Smooth muscle cell (in vitro differentiated cells): ENCODE data around the gene FRG2. TPM values are rescaled to one million over a fixed set of nuclear protein-coding genes. Genes with fewer than 3 reads are reported as not detected.

ENCODE experiments used
- DNase-seq: peaks from one replicate; lab custom pipeline; 2025; ENCODE audit not compliant: unreplicated experiment; lab: John Stamatoyannopoulos, UW
- H2AFZ ChIP-seq: fragments of 200-600 bp; sonication (generic); 2 replicates; pipeline ENCODE4 v1.6.0; 2016; ENCODE audit warnings: antibody characterized with exemption, low read depth, mild to moderate bottlenecking
- H3F3A ChIP-seq: fragments of 200-600 bp; sonication (generic); 2 replicates; pipeline ENCODE4 v1.6.0; 2017; ENCODE audit warnings: antibody characterized with exemption, low read depth
- H3K27ac ChIP-seq: fragments of 200-600 bp; sonication (generic); 2 replicates; pipeline ENCODE4 v1.5.1; 2016; ENCODE audit warnings: low read depth, mild to moderate bottlenecking
- H3K27me3 ChIP-seq: fragments of 200-600 bp; sonication (generic); 2 replicates; pipeline ENCODE4 v1.6.1; 2016; ENCODE audit warnings: low read depth, mild to moderate bottlenecking
- H3K36me3 ChIP-seq: fragments of 200-600 bp; sonication (generic); 2 replicates; pipeline ENCODE4 v1.5.1; 2016; ENCODE audit warnings: low read depth
- H3K4me1 ChIP-seq: fragments of 200-600 bp; sonication (generic); 2 replicates; pipeline ENCODE4 v1.5.1; 2016; ENCODE audit warnings: low read depth
- H3K4me2 ChIP-seq: fragments of 200-600 bp; sonication (generic); 2 replicates; pipeline ENCODE4 v1.6.0; 2016; ENCODE audit warnings: mild to moderate bottlenecking
- H3K4me3 ChIP-seq: fragments of 200-600 bp; sonication (generic); 2 replicates; pipeline ENCODE4 v1.5.1; 2016; ENCODE audit warnings: mild to moderate bottlenecking
- H3K79me2 ChIP-seq: fragments of 200-600 bp; sonication (generic); 2 replicates; pipeline ENCODE4 v1.6.0; 2016; ENCODE audit warnings: low read depth, mild to moderate bottlenecking
- H3K9ac ChIP-seq: fragments of 200-600 bp; sonication (generic); 2 replicates; pipeline ENCODE4 v1.6.0; 2016; ENCODE audit warnings: low read depth
- H3K9me3 ChIP-seq: fragments of 200-600 bp; sonication (generic); replicated peaks from 2 replicates; pipeline ENCODE4 v1.5.1; 2016; ENCODE audit warnings: low read depth
- H4K20me1 ChIP-seq: fragments of 200-600 bp; sonication (generic); 2 replicates; pipeline ENCODE4 v1.6.0; 2016; ENCODE audit warnings: low read depth
- WGBS: methylation state at CpG from one replicate; pipeline ENCODE4 v1.1.7; 2016; ENCODE audit warnings: low lambda C conversion rate; 5-methylcytosine and 5-hydroxymethylcytosine counted together
- polyA plus RNA-seq: library from polyadenylated mRNA; unstranded; fragments of >200 nt; fragmentation: Nextera tagmentation; extraction: Ambion mirVana; gene quantifications from 2 replicates; pipeline ENCODE4 v1.2.1, GENCODE V29; 2016
- total RNA-seq: library from RNA; depleted of rRNA; stranded (reverse); fragments of >200 nt; gene quantifications from 2 replicates; pipeline ENCODE4 v1.2.3, GENCODE V29; 2014
- TF ChIP-seq, protein P1 (sequence below): fragments of 200-600 bp; sonication (generic); IDR thresholded peaks from 2 replicates; pipeline ENCODE4 v1.5.1; 2017; ENCODE audit warnings: borderline replicate concordance, mild to moderate bottlenecking, antibody characterized with exemption; ENCODE audit not compliant: insufficient read depth, poor library complexity, severe bottlenecking

The FRG2 gene
- total and polyA plus RNA-seq, 2 experiments from 2014 or later: not detected

DNA sequence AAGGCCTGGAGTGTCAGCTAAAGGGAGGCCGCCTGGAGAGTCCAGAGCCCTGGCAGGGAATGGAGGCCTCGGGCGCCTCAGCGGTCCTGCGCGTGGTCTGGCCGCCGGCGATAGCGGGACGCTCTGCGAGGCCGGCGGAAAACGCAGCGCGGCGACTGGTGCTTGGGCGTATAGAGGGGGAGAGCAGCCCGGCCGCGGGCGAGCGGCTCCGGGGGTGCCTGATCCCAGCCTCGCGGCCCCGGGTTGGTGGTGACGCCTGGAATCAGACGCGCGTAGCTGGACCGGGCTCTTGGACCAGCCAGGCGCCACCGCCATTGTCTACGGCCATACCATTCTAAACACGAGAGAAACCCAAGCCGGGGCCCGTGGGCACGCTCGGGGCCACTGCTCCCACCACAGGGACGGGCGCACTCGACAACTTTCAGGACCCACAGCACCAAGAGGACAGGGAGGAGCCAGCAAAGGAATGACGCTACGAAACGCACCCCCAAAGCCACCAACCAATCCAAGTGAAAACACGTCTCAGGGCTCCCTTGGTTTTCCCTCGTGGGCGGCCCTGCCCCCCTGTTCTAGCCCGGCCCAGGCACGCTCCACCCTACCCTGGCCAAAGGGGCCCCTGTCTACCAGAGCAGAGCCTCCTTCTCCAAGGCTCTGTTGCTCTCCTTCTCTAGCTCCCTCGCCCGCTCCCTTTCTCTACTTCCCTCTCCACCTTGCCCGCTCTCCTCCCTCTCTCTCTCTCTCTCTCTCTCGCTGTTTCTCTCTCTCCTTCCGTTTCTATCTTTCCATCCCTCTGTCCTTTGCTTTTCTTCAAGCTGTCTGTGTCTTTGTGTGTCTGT, 7.8 kb downstream of the FRG2 start:
- Histone ChIP-seq H3K27ac (no peak overlapping the region), H3K9ac (no peak overlapping the region), H3K27me3 (peaks cover 72% of the 10 kb centered on the region), H3F3A (no peaks in the 10 kb centered on the region), H3K4me3 (no peak overlapping the region), H3K9me3 (no peaks in the 10 kb centered on the region), H2AFZ (no peak overlapping the region), H3K79me2 (no peaks in the 10 kb centered on the region), H3K36me3 (no peaks in the 10 kb centered on the region), H3K4me1 (no peaks in the 10 kb centered on the region), H3K4me2 (no peak overlapping the region), H4K20me1 (no peaks in the 10 kb centered on the region)
- TF ChIP-seq, protein P1, sequence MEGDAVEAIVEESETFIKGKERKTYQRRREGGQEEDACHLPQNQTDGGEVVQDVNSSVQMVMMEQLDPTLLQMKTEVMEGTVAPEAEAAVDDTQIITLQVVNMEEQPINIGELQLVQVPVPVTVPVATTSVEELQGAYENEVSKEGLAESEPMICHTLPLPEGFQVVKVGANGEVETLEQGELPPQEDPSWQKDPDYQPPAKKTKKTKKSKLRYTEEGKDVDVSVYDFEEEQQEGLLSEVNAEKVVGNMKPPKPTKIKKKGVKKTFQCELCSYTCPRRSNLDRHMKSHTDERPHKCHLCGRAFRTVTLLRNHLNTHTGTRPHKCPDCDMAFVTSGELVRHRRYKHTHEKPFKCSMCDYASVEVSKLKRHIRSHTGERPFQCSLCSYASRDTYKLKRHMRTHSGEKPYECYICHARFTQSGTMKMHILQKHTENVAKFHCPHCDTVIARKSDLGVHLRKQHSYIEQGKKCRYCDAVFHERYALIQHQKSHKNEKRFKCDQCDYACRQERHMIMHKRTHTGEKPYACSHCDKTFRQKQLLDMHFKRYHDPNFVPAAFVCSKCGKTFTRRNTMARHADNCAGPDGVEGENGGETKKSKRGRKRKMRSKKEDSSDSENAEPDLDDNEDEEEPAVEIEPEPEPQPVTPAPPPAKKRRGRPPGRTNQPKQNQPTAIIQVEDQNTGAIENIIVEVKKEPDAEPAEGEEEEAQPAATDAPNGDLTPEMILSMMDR: no peak
- no peak for DNase-seq
- 47% methylated on average over 56 of the region's 57 CpGs for WGBS

DNA sequence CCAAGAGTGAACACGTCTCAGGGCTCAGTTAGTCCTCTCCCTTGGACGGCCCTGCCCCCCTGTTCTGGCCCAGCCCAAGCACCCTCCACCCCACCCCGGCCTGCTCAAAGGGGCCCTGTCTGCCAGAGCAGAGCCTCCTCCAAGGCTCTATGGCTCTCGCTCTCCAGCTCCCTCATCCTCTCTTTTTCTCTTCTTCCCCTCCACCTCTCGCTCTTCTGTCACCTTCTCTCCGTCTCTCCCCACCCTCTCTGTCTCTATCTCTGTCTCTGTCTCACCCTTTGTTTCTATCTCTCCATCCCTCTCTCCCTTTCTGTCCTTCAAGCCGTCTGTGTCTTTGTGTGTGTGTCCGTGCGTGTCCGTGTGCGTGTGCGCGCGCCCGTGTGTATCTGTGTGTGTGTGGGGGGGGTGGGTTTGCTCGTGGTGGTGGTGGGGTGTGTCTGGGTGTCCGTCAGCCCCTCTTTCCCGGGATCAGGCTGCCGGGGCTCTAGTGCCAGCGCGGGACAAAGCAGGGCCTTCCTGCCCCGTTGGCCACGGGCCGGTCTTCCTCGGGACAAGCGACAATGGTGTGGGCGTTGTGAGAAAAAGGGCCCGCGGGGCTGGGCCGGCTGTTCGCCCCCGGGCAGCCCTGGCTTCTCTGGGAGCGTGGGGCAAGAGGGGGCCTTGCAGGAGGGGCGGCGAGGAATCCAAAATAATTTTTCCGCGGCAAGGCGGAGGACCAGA, 8.7 kb downstream of the FRG2 start:
- H3K9ac ChIP-seq: no peak overlapping the region
- H3K4me3 ChIP-seq: no peak overlapping the region
- 35% methylated on average over 26 of the region's 38 CpGs for WGBS
- H4K20me1 ChIP-seq: no peaks in the 10 kb centered on the region
- H3K27ac ChIP-seq: no peak overlapping the region
- H3K4me1 ChIP-seq: no peaks in the 10 kb centered on the region
- peaks cover 81% of the 10 kb centered on the region for H3K27me3 ChIP-seq
- no peak overlapping the region for H2AFZ ChIP-seq
- DNase-seq: no peak
- no peaks in the 10 kb centered on the region for H3K9me3 ChIP-seq
- H3K4me2 ChIP-seq: no peak overlapping the region
- H3F3A ChIP-seq: no peaks in the 10 kb centered on the region
- no peaks in the 10 kb centered on the region for H3K36me3 ChIP-seq
- no peaks in the 10 kb centered on the region for H3K79me2 ChIP-seq
- TF ChIP-seq, protein P1: no peak

DNA sequence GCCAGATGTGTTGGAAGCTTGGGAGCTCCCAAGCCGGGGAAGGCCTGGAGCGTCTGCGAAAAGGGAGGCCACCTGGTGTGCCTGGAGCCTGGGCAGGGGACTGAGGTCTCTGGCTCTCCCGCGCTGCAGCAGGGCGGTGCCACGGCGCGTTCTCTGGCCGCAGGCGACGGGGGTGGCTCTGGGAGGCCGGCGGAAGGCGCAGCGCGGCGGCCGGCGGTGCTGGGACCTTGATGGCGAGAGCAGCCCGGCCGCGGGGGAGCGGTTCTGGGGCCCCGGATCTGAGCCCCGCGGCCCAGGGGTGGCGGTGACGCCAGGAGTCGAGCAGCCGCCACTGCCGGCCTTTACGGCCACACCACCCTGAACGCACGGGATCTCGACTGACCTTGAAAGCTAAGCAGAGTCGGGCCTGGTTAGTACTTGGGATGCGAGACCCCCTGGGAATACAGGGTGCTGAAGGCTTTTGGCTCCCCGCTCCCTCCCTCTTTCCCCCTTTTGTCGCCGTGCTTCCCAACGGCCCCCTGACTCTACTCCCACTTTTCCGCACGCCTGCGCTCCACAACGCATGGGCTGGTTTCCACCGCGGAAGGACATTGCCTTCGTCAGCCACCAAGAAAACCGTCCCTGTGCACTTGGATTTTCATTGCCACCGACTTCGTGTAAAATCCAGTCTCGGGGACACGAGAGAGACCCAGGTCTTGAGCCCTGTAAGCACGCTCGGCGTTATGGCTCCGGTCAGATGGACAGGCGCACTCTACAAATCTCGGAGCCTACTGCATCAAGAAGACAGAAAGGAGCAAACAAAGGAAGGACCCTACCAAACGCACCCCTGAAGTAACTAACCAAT, 9.5 kb downstream of the FRG2 start:
- H3K36me3 ChIP-seq: no peaks in the 10 kb centered on the region
- no peak overlapping the region for H3K27ac ChIP-seq
- TF ChIP-seq, protein P1: no peak
- no peaks in the 10 kb centered on the region for H3F3A ChIP-seq
- H4K20me1 ChIP-seq: no peaks in the 10 kb centered on the region
- H3K4me1 ChIP-seq: no peaks in the 10 kb centered on the region
- no peak overlapping the region for H3K4me3 ChIP-seq
- no peaks in the 10 kb centered on the region for H3K79me2 ChIP-seq
- H2AFZ ChIP-seq: no peak overlapping the region
- no peak overlapping the region for H3K4me2 ChIP-seq
- WGBS: 42% methylated on average over 55 of the region's 62 CpGs
- no peak overlapping the region for H3K9ac ChIP-seq
- no peaks in the 10 kb centered on the region for H3K9me3 ChIP-seq
- no peak for DNase-seq
- peaks cover 79% of the 10 kb centered on the region for H3K27me3 ChIP-seq
